Activated CD4-positive, alpha-beta T cell treated with anti-CD3 and anti-CD28 coated beads, Interleukin-2, amount 50 U/mL, for 1 hour (primary cell): Measurements from ENCODE around the gene CHMP1B.
A peak's percentile ranks its signal among the peaks of the same experiment; 100 is the strongest.

Experiments
- DNase-seq: peaks from one replicate; pipeline ENCODE4 v3.0.0-alpha.2; 2020

The CHMP1B gene

GRCh38 chr18:11851146-11851805, at the start of gene CHMP1B:
Gene CHMP1B (plus strand): TSS chr18:11851413. CDS start chr18:11851512, 99 bp downstream.
- peak; percentile 97 for DNase-seq

GRCh38 chr18:11801573-11801972, 49.6 kb upstream of the CHMP1B start:
- DNase-seq = no peak

GRCh38 chr18:11802158-11802557, 49.1 kb upstream of the CHMP1B start:
- no peak for DNase-seq

- no peak for DNase-seq
These were observed 48.6 kb upstream of the CHMP1B start for GRCh38 chr18:11802586-11802985.

GRCh38 chr18:11807233-11807632, 44.0 kb upstream of the CHMP1B start:
- DNase-seq = no peak

- no peak for DNase-seq
These were observed 43.0 kb upstream of the CHMP1B start for GRCh38 chr18:11808001-11808855.

- no peak for DNase-seq
These were observed 41.3 kb upstream of the CHMP1B start for GRCh38 chr18:11809895-11810294.

GRCh38 chr18:11810379-11810778, 40.8 kb upstream of the CHMP1B start:
- no peak for DNase-seq

GRCh38 chr18:11811009-11811408, 40.2 kb upstream of the CHMP1B start:
- DNase-seq = no peak

- DNase-seq = no peak
These were observed 34.0 kb upstream of the CHMP1B start for GRCh38 chr18:11817229-11817628.

GRCh38 chr18:11818486-11819203, 32.6 kb upstream of the CHMP1B start:
- no peak for DNase-seq

GRCh38 chr18:11819938-11820337, 31.3 kb upstream of the CHMP1B start:
- DNase-seq = no peak

GRCh38 chr18:11820697-11821096, 30.5 kb upstream of the CHMP1B start:
- DNase-seq = no peak

- DNase-seq = no peak
These were observed 30.0 kb upstream of the CHMP1B start for GRCh38 chr18:11821208-11821607.

- no peak for DNase-seq
These were observed 29.5 kb upstream of the CHMP1B start for GRCh38 chr18:11821643-11822237.

GRCh38 chr18:11823545-11823944, 27.7 kb upstream of the CHMP1B start:
- DNase-seq = no peak

GRCh38 chr18:11826836-11827235, 24.4 kb upstream of the CHMP1B start:
- DNase-seq = no peak

- DNase-seq = no peak
These were observed 22.3 kb upstream of the CHMP1B start for GRCh38 chr18:11828786-11829432.

- DNase-seq = no peak
These were observed 20.6 kb upstream of the CHMP1B start for GRCh38 chr18:11830585-11830984.

GRCh38 chr18:11831921-11832320, 19.3 kb upstream of the CHMP1B start:
- DNase-seq = no peak

- no peak for DNase-seq
These were observed 16.4 kb upstream of the CHMP1B start for GRCh38 chr18:11834772-11835171.

- no peak for DNase-seq
These were observed 11.7 kb upstream of the CHMP1B start for GRCh38 chr18:11839556-11839955.

GRCh38 chr18:11840493-11840892, 10.7 kb upstream of the CHMP1B start:
- no peak for DNase-seq
